GM18868 (cell line): Measurements from ENCODE around the gene SKOR2.

Experiments used
- ATAC-seq: cut with Tn5 transposase; IDR thresholded peaks from one replicate; pipeline ENCODE4 v1.9.1; 2021; ENCODE audit warnings: mild to moderate bottlenecking, moderate library complexity; ENCODE audit not compliant: unreplicated experiment

The SKOR2 gene

DNA sequence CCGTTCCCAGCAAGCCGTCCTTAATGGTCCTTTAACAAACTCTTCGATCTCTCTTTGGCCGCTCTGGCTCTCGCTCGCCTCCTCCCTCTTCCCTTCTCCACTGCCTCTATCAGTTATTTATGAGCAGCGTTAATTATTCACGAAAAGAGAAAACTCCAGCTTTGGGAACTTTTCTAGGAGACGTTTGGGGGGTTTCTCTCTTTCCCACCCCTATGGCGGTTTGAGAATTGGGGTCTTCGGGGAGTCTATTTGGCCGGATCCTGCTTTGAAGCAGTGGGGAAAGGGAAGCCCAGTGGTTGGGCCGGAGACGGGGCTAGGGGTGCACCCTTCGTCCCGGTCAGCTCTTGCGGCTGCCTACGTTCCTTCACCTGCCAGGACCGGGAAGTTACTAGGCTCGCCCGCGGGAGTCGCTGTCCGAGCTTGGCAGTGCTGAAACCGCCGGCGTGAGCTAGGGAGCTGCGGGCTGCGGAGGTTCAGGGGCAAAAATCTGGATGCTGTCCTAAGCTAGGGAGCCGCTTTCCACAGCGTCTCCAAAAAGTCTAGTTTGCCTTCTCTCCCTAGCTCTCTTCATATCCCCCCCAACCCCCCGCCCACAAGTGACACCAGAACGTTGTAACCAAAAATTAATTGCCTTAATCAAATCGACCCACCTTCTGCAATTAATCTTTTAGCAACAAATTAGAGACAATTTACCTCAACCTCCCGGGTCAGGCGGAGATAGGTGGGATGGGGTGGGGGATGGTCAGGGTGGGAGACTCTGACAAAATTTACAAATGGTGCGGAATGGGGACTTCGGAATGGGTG lies 8.9 kb upstream of the SKOR2 start:
- ATAC-seq = no peak

DNA sequence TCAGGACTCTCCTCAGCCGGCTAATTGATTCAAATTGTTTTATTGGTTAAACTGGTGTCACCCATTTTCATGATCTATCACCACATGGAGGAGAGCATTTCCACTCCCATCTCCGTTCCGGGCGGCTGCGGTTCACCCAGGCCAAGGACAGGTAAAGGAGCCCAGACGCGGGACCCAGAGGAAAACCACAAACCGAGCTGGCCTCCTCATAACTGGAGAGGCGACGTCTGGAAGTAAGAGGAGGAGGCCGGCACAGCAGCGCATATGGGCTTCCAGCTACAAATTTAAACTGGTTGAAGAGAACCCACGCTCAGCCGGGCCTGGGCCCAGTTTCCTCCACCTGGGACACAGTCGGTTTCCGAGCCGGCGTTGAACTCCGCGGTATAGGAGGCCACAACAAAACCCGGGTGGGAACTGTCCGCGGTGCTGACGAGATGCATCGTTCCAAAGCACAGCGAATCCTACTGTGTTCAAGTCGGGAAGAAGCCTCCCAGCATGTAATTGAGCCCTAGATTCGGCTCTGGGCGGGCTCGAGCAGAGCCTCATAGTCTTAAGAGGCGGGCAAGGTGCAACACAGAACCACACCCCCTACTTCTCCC lies 3.0 kb upstream of the SKOR2 start:
- no peak for ATAC-seq

DNA sequence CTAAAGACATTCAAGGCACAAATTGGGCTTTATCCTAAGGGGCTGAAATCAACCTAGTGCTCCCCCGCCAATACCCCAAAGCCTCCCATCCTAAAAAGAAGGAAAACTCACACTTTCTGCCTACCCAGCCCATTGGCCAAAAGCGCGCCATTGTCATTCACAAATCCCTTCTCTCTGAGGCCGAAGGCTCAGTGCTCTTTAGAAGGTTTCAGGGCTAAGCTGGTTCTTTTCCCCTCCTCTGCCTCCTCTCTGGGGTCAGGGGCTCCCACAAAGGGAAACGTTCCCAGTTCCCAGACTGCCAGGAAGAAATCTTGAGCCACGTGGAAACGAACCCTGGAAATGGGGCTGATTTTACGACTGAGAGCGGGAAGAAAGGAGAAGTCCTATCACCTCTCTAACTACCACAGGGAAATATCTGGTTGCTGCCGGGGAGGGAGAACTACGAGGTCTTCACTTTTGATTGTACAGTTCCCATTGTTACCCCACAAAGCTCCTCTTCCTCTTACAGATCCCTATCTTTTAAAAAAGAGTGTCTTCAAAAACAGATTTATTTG lies 1.7 kb upstream of the SKOR2 start:
- ATAC-seq = no peak

DNA sequence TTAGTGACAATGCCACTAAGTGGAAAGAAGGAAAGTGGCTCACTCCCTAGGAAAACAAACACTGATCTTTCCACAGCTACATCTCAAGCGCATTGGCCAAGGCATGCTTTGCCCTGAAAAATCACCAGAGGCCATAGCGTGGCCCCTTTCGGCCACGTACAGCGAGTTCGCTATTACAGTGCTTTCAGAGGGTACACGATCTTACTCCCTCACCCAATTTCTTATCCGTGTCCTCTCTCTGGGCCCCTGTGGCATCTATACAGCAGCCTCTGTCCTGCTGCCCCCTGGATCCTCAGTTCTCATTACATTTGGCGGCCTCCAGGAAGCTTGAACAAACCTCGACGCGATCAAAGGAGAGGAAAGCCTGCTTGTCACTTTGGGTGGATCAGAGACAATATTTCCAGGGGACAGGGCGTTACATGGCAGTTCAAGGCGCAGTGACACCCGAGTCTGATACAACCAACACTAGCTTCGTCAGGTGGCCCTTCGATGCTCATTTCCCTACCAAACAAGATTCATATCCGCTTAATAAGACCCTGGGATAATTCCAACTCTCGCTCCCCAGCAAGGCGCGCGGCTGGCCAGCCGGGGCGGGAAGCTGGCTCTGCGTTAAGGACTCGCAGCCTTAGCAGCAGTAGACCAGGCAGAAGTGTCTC lies 941 bp downstream of the SKOR2 start:
- no peak for ATAC-seq

DNA sequence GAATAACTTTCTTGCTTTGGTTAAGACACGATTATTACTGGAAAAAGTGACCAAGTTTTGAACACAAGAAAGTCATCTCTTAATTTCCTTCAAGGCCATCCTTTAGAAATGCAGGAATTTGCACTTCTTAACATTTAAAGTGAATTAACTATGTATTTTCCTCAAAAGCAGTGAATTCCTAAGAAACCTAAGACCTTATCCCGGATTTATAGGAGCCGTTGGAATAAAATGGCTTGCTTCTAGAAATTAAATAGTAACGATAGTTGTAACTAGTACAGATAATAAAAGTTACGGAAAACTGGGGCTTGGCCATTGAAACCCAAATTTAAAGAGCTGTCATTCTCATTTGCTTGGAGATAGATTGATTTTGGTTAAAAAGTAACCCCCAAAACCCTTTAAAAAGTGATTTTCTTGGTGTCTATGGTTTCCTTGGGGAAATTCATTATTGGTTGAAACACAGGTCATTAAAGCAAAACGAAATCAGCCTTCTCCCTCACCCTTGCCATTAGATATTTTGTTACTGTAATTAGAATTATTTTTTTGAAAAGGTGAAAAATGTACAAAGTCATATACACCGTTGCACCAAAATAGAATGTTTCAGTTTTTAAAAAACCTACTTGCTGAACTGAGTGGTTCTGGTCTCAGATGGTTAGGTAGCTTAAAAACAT lies 2.0 kb downstream of the SKOR2 start:
- ATAC-seq = no peak

DNA sequence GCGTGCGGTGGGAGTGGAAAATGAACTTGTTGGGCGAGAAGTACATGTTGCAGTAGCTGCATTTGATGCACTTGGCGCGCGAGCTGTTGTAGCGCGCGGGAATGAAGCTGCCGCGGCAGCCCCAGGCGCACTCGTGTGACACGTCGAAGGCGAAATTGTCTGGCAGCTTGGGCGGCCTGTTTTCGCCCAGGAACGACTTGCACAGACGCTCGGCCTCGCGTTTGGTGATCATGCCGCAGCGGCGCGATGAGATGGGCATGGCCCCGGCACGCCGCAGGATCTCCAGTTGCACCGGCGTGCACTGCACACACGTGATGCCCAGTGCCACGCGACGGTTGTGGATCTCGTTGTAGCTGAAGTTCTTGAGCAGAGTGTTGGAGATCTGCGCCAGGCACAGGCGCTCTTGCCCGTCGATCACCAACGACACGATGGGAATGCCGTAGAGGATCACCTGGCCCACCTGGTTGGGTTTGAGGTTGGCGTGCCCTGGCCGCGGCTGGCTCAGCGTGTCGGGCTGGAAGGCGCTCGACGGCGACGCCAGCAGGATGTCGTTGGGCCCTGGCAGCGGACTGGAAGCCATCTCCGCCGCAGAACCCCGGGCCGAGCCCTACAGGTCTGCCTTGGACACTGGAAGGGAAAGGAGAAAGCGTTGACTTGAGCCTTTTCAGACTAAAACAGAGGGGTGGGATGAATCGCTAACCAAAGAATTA lies 2.7 kb downstream of the SKOR2 start:
- ATAC-seq = no peak

DNA sequence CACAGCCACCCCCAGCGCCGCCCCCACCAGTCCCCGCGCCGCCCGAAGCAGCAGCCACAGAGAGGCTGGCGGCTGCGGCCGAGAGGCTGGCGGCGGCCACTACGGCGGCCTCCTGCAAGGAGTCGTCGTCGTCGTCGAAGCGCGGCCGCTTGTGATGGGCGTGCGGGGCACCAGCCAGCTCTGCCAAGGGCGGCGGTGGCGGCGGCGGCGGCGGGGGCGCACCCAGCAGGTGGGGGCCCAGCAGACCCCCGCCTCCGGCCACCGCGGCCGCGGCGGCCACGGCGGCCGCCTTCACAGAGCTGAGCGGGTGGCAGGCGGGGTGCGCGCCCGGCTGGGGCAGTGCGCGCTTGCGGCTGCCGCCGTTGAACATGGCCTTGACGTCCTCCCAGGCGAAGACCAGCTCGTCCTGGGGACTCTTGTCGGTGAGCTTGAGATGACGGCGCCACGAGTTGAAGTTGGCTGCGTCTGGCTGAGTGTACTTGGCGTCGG lies 3.3 kb downstream of the SKOR2 start:
- ATAC-seq = no peak

DNA sequence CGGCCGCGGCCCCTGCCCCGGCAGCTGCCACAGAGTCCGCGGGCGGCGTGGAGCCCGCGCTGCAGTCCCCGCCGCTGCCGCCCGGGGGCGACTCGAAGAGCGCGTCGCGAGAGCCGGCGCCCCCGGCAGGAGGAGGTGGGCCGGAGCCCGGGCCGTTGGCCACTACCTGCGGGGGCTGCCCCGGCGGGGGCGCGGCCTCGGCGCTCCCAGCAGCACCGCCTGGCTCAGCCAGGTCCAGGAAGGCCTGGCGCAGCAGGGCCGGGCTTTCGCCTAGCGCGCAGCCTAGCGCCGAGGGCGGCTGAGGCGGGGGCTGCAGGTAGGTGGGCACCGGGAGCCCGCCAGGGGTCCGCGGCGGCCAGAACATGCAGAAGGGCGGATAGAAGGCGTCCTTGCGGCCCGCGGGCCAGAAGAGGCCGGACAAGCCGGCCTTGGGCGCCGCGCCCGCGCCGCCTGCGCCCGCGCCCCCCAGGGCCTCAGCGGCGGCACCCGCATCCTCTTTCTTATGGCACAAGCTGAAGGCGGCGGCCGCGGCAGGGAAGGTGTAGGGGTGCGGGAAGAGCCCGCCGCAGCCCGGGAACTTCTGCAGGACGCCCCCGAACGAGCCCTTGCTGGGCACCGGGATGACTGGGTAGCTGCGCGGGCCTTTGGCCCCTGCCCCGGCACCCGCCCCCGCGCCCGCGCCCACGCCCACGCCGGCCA lies 3.9 kb downstream of the SKOR2 start:
- no peak for ATAC-seq

DNA sequence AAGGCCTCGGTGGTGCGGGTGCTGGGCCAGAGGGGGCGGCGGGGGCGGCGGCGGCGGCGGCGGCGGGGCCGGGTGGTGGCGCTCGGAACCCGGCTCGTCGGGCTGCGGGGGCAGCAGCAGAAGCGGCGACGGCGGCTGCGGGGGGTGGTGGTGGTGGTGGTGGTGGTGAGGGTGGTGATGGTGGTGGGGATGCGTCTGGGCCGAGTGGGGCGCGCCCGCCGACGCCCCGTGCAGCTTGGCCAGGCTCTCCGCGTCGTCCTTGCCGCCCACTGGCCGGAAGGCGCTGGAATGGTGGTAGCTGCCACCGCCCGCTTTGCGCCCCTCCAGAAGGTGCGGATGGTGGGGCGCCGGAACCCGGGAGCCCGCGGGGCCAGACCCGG lies 4.4 kb downstream of the SKOR2 start:
- no peak for ATAC-seq

DNA sequence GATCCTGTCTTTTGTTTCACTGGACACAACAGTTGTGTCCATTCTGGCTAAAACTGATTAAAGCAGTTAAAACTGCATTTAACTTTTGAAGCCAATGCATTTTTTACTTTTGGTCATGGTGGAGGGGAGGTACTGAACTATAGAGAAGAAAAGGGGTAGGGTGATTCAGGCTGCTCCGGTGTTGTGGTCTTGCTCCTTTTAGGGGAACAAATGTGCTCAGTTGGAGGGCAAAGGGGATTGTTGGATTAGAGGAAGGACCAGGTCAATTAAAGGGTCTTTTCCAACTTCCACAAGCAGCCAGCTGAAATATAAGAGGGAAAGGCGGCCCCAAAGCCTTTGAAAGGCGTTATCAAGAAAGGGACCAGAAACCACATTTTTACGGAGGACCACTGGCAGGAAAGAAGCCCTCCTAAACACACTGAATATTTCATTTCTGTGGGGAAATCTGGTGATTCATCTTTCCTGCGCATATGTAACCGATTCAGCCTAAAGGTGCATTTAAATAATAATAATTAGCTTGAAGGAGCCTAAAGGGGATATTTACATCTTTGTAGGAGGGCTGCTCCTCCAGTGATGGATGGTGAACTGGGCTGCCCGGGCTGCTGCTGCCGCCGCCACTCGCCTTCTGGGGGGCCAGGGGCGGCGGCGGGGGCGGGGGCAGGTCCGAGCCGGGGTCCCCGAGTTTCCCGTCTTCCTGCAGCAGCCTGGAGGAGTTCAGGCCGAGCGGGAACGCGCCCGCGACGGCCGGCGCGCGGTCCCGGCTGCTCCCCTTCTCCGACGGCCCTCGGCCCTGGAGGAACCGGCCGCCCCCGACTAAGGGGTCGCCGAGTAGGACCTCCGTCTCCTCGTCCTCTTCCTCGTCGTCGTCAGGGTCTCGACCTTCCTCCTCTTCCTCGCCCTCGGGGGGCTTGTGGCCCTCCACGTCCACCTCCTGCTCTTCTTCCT lies 5.2 kb downstream of the SKOR2 start:
- no peak for ATAC-seq

DNA sequence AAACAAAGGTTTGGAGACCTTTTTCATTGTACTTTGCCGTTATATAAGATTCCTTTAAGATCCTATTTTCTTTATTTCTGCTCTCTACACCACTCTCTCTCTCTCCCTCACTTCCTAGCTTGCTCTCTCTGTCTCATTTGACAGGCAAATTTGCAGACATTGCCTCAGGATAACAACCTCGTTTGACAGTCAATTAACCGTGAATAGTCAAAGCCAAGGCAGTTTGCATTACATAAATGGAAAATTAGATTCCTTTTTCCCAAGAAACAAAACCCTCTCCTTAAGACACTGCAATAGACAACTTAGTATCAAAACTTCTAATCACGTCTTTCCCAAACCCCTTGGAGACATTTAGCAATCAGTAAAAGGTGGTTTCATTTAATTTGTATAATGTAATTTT lies 7.4 kb downstream of the SKOR2 start:
- no peak for ATAC-seq

DNA sequence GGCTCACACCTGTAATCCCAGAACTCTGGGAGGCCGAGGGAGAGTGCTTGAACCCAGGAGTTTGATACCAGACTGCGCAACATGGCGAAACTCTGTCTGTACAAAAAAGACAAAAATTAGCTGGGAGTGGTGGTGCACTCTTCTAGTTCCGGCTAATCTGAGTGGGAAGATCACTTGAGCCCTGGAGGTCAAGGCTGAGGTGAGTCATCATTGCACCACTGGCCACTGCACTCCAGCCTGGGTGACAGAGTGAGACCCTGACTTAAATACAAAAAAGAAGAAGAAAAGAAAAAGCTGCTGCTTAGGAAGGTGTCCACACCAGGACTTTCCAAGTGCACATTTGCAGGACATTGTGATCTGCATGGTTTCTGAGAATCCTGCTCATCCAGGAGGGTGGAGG lies 16.4 kb downstream of the SKOR2 start:
- no peak for ATAC-seq

DNA sequence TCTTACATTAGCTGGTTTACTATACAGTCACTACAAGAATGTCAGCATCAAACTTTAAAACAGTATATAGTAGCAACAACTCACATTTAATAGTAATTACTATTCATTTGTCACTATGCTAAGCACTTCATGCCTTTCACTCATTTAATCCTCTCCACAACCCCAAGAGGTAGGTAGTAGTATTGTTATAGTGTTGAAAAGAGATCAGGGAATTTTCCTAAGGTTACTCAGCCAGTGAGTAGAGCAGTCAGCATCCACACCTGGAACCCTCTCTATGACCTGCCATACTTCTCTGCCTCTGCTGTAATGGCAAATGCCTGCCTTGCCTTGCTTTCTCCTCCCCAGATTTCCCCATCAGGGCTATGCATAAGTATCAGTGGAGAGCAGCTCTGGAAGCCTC lies 24.8 kb downstream of the SKOR2 start:
- no peak for ATAC-seq

DNA sequence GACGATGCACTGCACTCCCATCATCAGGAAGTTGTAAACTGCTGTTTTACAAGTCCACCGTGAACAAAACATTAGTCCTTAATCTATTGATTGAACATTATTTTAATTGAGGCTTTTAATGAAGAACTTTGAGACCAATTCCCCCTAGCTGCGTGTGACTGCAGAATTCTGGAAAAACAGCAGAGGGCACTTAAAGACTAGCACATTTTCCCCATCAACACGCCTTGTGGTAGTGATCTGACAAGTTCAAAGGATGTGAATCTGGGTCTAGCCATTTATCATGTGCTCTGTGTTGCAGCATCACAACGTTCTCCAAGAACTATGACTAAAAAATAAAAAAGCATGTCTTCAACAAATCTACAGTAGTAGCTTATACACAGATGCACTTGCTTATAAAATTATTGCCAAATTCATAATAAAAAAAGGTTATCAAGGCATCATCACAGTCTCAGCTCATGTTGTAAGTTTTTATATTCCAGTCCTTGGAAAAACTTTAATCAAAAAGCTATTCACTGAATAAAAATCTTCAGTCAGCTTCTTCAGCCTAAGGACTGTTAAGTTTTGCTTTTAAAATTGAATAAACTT lies 35.8 kb downstream of the SKOR2 start:
- no peak for ATAC-seq

DNA sequence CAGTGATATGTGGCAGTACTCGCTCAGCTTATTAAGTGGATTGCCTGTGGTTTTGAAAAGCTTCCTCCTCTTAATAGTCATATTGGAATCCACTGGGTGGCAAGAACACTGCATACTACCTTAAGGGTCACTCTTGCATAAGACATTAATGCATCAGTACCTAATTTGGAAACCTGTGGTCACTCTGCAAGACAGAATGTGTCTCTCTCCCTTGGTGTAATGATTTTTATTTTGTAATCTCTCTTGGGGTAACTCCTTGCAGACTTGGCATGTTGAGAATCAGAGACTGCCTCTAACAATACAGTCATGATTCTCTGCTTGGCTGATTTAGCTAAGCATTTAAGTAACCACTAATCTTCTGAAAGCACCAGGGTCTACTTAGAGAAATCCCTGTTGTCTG lies 42.3 kb downstream of the SKOR2 start:
- no peak for ATAC-seq

DNA sequence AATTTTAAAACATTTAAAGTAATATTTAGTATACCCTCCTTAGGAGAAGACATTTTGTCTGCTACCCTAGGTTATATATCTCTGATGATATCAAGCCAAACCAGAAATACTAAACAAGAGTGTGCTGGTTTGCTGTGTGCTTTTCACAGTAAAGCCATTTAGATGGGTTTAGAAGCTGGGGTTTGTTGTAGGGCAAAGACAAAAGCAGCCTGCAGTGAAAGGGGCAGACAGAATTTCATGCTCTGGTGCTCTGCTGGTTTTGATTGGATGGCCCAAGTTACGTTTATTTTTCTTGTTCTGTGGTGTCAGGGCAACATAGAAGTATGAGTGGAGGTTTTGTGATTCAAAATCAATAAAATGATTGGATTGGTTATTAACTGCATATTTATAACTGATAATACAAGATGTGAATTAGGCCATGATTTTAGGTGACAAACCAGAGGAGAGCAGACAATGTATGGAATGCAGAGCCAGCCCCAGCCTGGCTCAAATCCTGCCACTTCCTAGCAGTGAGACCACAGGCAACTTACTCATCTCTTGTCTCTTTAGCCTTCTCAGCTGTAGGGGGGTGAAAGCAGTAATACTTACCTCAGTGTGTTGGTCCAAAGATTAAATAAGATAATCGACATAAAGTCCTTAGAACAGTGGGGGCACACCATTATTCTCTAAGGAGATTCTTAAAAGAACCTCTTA lies 44.4 kb downstream of the SKOR2 start:
- ATAC-seq = no peak

DNA sequence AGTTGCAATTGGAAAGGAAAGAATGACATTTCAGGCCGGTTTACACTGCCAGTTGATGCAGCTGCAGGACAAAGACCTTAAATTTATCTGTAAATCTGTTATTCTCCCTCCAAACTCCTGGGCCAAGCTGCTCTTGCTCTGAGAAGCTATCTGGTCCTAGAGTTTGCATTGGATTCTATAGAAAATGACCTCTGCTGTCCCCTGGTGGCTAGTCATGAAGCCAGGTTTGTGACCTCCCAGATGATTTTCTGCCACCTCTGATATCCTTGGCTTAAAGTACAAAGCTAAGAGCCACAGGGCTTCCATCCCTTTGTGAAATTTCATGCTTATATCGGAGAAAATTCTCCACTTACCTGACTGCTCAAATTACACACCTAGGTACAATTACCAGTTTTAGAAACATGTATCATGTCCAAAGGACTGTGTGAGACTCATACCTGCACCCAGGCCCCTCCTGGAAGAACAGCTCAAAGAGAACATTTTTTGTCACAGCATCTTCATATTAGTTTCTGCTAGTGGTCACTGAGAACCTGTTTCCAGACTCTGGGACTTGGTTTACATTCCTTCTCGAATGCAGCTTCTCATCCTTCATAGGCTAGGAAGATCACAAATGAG lies 46.4 kb downstream of the SKOR2 start:
- ATAC-seq = no peak
